Subcutaneous adipose tissue (tissue), 4 donors: ENCODE measurements around the gene SERPINB2. TPM values are rescaled to one million over a fixed set of nuclear protein-coding genes. Genes with fewer than 3 reads are reported as not detected.

ENCODE experiments used
- CTCF ChIP-seq: fragments of 450-650 bp; IDR thresholded peaks from one replicate; pipeline ENCODE4 v1.5.1; 2016; ENCODE audit warnings: low read depth, mild to moderate bottlenecking, control low read depth, antibody characterized with exemption, moderate library complexity
- total RNA-seq, 4 donors: library from RNA; depleted of rRNA; stranded (reverse); fragments of >200 nt; gene quantifications; one replicate each; pipeline ENCODE4 v1.1.0, GENCODE V29; 2016

Gene SERPINB2
- 1 to 10 TPM in 1 of 4 donors, under 1 TPM in 2, not detected in 1; 0.44 to 2.6 (median 0.51) TPM for total RNA-seq

GRCh38 chr18:63887424-63887823 lies at the start of gene SERPINB2:
TSS of gene SERPINB2 (plus strand) at chr18:63887705. CDS start at chr18:63891445, 3,740 bp downstream.
- no peak for TF ChIP-seq CTCF

- no peak for TF ChIP-seq CTCF
Observed at GRCh38 chr18:63843008-63843407, 44.5 kb upstream of the SERPINB2 start.

- TF ChIP-seq CTCF = no peak
Observed at GRCh38 chr18:63844254-63844653, 43.3 kb upstream of the SERPINB2 start.

- no peak for TF ChIP-seq CTCF
Observed at GRCh38 chr18:63848159-63848558, 39.3 kb upstream of the SERPINB2 start.

GRCh38 chr18:63850020-63850419 lies 37.5 kb upstream of the SERPINB2 start:
- no peak for TF ChIP-seq CTCF

GRCh38 chr18:63850636-63851035 lies 36.9 kb upstream of the SERPINB2 start:
- no peak for TF ChIP-seq CTCF

GRCh38 chr18:63858456-63858855 lies 29.0 kb upstream of the SERPINB2 start:
- TF ChIP-seq CTCF = no peak
